OCI-LY7 (cell line): ENCODE data around the gene CARD19.

Experiments
- CTCF ChIP-seq: fragments of 200-600 bp; sonication (generic); conservative IDR thresholded peaks from 2 replicates; pipeline ENCODE4 v1.5.1; 2014; ENCODE audit warnings: mild to moderate bottlenecking, antibody characterized with exemption, low read length, moderate library complexity, mixed read lengths
- EZH2phosphoT487 ChIP-seq: fragments of 200-600 bp; sonication (generic); IDR thresholded peaks from 2 replicates; pipeline ENCODE4 v1.6.1; 2018; ENCODE audit warnings: low read depth, borderline replicate concordance, mild to moderate bottlenecking, mixed run types, antibody characterized with exemption, low read length, moderate library complexity, mixed read lengths

GRCh38 chr9:93121316-93122241 lies 25.6 kb downstream of the CARD19 start:
- TF ChIP-seq CTCF = no peak
- no peak for TF ChIP-seq EZH2phosphoT487
